Esophagus squamous epithelium (tissue), 4 donors: Measurements from ENCODE around the gene VPS37B.

Source experiments
- CTCF ChIP-seq, 6 experiments: fragments of 450-650 bp in 4 of 6; fragments of 200-600 bp in 2 of 6; sonication (generic) in 2 of 6; IDR thresholded peaks; one replicate each; pipeline ENCODE4 v1.5.1; 2016 to 2019; ENCODE audit warnings: antibody characterized with exemption in 6 of 6, mild to moderate bottlenecking in 4 of 6, moderate library complexity in 4 of 6
- POLR2A ChIP-seq, 4 donors: fragments of 450-650 bp; IDR thresholded peaks; one replicate each; pipeline ENCODE4 v1.6.1; 2017; ENCODE audit warnings: antibody characterized with exemption in 4 of 4, mild to moderate bottlenecking in 4 of 4, moderate library complexity in 3 of 4

DNA sequence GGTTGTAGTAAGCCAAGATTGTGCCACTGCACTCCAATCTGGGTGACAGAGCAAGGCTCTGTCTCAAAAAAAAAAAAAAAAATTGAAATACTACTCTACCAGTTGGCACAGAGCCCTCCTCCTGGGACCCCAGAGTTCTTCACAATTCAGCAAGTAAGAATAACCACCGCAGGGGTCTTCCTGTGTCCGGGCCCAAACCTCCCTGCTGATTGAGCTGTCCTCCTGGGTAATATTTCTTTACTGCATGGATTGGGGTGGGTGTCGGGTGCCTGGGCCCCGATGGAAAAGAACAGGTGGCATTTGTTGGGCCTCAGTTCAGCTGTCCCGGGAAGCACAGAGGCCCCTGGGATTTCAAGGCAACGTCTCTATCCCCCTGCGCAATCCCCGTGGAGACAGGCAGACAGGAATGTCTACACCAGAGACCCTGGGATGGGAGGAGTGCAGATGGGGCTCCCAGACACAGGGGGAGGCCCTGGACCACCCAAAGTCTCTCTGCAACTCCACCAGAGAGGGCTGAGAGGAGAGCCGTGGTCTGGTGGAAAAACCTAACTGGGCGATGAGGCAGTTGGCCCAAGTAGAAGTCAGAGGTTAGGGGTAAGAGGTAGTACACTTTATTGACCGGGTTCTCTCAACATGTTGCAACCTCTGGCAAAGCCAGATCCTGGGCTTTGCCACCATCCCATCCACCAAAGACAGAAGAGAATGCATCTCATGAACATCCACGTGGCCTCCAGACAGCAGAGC lies 32.7 kb upstream of the VPS37B start:
- TF ChIP-seq CTCF (IDR thresholded peaks at IDR 0.05) = no peak
- TF ChIP-seq POLR2A (IDR thresholded peaks at IDR 0.05) = no peak
